ENCODE data around the gene PAPPA. TPM values are rescaled to one million over a fixed set of nuclear protein-coding genes. Genes with fewer than 3 reads are reported as not detected.

PAPPA gene
- total RNA-seq, 2 experiments from 2014 or later, result not detected

DNA sequence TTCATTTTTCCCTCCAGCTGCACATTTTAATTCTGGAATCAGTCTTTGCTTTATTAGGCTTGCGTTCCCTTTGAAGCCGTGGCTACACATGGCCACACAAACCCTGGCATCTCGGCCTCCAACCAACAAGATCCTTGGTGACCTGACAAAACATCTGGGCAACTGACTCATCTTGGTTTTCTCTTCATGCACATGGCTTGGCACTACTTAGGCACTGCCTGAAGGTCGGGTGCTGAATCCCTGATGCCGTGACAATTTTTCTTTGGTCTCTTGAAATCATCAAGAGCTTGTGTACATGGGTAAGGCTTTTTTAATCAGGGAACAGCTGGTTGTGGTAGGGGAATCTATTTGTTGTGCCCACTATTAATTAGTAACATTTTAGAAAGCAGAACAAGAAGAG, 16.0 kb upstream of the PAPPA start:
- Mint-ChIP-seq H3K36me3 (ENCODE audit: low read depth) (no peaks in the 10 kb centered on the region), H3K27ac (no peak overlapping the region), H3K27me3 (peaks cover 2% of the 10 kb centered on the region), H3K4me1 (no peaks in the 10 kb centered on the region), H3K4me3 (no peak overlapping the region), H3K9me3 (ENCODE audit: low read depth) (no peaks in the 10 kb centered on the region)
- ATAC-seq, result no peak
- ChIA-PET POLR2A (no interaction called here), CTCF (no interaction called here)
- no peak for DNase-seq
- intact Hi-C loops (cut with DNase I, micrococcal nuclease), result no loop called here

DNA sequence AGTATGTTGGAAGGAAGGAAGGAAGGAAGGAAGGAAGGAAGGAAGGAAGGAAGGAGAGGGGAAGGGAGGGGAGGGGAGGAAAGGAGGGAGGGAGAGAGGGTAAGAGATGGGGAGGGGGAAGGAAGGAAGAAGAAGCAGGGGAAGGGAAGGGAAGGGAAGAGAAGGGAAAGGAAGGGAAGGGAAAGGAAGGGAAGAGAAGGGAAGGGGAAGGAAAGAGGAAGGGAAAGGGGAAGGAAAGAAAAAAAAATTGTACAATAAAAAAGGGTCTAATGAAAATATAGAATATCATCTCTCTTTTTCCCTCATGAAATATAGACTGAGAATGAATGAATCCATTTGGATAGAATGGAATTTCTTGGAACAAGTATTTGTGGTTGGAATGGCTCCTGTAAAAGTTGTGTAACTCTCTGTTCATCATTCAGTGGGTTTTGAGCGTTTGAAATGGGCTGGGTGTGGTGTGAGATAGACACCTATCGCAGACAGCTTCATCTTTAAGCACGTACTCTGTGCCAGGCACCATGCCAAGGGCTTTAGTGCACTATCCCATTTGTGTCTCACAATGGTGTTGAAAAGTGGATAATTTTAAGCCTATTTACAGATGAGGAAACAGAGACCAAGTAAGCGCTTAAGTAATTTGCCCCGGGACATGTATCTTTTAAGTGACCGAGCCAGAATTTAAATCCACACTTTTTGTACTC, 11.6 kb upstream of the PAPPA start:
- intact Hi-C loops (cut with DNase I, micrococcal nuclease), result no loop called here
- ChIA-PET CTCF (no interaction called here), POLR2A (no interaction called here)
- Mint-ChIP-seq H3K36me3 (ENCODE audit: low read depth) (no peaks in the 10 kb centered on the region), H3K27me3 (peaks cover 14% of the 10 kb centered on the region), H3K4me1 (no peaks in the 10 kb centered on the region), H3K27ac (no peak overlapping the region), H3K4me3 (no peak overlapping the region), H3K9me3 (ENCODE audit: low read depth) (no peaks in the 10 kb centered on the region)
- DNase-seq, result no peak
- ATAC-seq, result no peak

DNA sequence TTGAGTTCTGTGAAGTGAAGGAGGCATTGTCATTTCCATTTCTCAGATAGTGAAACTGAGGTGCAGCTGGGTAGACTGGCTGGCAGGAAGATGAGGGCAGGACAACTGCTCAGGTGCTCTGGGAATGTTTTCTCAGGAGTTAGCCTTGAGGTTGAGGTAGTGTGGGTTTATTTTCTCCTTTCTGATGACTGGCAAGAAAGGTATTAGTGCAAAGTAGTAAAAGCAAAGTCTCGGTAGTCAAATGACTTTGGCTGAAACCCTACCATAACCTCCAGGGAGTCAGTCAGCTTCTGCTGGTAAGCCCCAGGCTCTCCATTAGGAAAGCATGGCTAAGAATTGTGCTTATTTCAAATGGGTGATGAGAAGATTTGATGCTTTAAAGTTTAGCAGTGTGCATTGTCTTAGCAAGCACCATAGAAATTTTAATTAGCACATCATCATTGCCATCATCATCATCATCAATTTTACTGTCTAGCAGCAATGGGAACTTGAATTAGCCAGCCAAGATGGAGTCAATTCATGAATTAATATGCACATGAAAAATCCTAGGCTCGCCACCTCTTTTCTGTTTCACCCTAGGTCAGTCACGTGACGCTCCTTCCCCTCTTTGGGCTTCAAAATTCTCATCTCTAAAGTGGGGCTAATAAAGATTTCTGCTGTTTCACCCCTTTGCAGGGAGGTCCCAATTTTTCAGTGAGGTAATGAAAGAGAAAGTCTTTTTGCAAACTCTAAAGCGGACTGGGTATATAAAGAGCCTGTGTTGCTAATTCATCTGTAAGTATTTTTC, 10.7 kb upstream of the PAPPA start:
- Mint-ChIP-seq H3K27ac (no peak overlapping the region), H3K4me3 (no peak overlapping the region), H3K36me3 (ENCODE audit: low read depth) (no peaks in the 10 kb centered on the region), H3K4me1 (no peaks in the 10 kb centered on the region), H3K27me3 (peaks cover 14% of the 10 kb centered on the region), H3K9me3 (ENCODE audit: low read depth) (no peaks in the 10 kb centered on the region)
- ATAC-seq, result no peak
- POLR2A ChIA-PET, result no interaction called here
- intact Hi-C loops (cut with DNase I, micrococcal nuclease), result no loop called here
- DNase-seq, result no peak
- CTCF ChIA-PET, result no interaction called here

DNA sequence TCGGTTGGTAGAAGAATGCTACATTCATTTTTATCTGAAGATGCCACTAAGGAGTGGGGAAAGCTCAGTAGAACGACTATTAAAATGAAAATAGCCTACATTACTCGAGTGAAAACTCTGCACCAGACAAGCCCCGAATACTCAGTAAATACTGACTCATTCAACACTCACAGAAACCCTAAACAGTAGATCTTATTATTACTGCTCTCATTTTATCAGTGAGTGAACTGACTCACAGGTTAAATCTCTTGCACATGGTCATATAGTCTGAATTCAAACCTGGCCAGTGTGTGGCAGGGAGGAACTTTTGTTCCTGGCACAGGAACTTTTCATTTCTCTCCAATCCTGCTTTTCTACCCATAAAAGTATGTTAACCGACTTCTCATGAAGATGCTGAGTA, 9.6 kb upstream of the PAPPA start:
- ChIA-PET POLR2A (no interaction called here), CTCF (no interaction called here)
- intact Hi-C loops (cut with DNase I, micrococcal nuclease), result no loop called here
- H3K36me3 Mint-ChIP-seq (ENCODE audit: low read depth), result no peaks in the 10 kb centered on the region
- H3K27ac Mint-ChIP-seq, result no peak overlapping the region
- no peak overlapping the region for H3K4me3 Mint-ChIP-seq
- H3K9me3 Mint-ChIP-seq (ENCODE audit: low read depth), result no peaks in the 10 kb centered on the region
- H3K27me3 Mint-ChIP-seq, result peaks cover 18% of the 10 kb centered on the region
- no peaks in the 10 kb centered on the region for H3K4me1 Mint-ChIP-seq
- ATAC-seq (no peak), DNase-seq (no peak)

DNA sequence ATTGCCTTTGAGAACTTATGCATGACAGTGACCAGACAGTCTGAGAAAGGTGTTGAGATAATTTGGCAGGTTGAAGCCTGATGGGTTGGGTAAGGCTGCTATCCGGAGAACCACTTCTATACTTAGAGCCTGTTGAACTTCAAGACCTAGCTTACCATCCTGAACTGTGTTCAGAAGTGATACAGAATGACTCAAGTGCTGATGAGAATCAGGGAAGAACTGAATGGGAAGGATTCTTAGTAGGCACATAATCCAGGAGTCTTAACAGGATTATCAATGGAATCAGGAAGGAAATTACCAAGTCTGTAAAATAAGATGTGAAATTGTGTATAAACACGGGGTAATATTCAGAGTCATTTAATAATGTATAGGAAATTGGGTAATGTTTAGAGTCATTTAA, 9.0 kb upstream of the PAPPA start:
- intact Hi-C loops (cut with DNase I, micrococcal nuclease), result no loop called here
- H3K36me3 Mint-ChIP-seq (ENCODE audit: low read depth), result no peaks in the 10 kb centered on the region
- POLR2A ChIA-PET, result no interaction called here
- no peak for DNase-seq
- no peak overlapping the region for H3K27ac Mint-ChIP-seq
- H3K4me3 Mint-ChIP-seq, result no peak overlapping the region
- H3K27me3 Mint-ChIP-seq, result peaks cover 18% of the 10 kb centered on the region
- H3K9me3 Mint-ChIP-seq (ENCODE audit: low read depth), result no peaks in the 10 kb centered on the region
- ATAC-seq, result no peak
- no peaks in the 10 kb centered on the region for H3K4me1 Mint-ChIP-seq
- CTCF ChIA-PET, result no interaction called here

DNA sequence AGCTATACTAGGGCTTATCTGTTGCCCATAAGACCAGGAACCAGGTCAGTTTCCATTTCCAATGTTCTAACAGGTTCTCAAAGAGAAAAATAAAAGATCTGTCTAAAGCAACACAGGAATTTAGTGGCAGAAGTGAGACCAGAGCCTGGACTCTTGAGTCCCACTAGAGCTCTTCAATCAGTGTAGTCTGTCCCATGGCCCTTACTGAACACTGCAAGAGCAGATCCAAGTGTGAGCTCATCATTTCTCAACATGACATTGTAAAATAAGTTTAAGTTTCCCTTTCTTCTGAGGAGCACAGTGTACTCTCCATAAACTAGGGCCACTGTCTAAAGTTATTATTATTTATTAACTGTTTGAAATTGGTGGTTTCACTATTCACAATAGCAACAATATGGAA, 8.6 kb upstream of the PAPPA start:
- ATAC-seq (no peak), DNase-seq (no peak)
- intact Hi-C loops (cut with DNase I, micrococcal nuclease), result no loop called here

DNA sequence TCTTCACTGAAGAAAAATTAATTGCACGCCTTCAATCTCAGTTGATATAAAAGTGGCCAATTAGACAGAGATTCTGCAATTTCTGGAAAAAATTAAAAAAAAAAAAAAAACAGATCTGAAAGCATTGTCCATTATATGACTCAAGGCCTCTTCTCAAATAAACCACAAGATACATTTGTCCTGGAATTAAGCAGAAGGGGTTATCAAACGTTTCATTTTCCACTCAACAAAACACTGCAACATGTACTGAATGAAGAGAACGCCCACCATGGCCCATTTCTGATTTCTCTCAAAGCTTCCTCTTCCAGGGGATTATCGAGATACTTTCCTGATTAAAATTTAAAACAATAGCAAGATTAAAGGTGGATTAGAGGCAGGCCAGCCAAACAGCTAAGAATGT, 5.8 kb upstream of the PAPPA start:
- no peaks in the 10 kb centered on the region for H3K4me1 Mint-ChIP-seq
- H3K4me3 Mint-ChIP-seq, result no peak overlapping the region
- intact Hi-C loops (cut with DNase I, micrococcal nuclease), result no loop called here

More for the DNA sequence above, 8.6 kb upstream of the PAPPA start:
- no peak overlapping the region for H3K4me3 Mint-ChIP-seq
- H3K4me1 Mint-ChIP-seq, result no peaks in the 10 kb centered on the region
- CTCF ChIA-PET, result no interaction called here
- H3K27me3 Mint-ChIP-seq, result peaks cover 20% of the 10 kb centered on the region
- no peak overlapping the region for H3K27ac Mint-ChIP-seq
- POLR2A ChIA-PET, result no interaction called here
- no peaks in the 10 kb centered on the region for H3K9me3 Mint-ChIP-seq (ENCODE audit: low read depth)
- no peaks in the 10 kb centered on the region for H3K36me3 Mint-ChIP-seq (ENCODE audit: low read depth)

DNA sequence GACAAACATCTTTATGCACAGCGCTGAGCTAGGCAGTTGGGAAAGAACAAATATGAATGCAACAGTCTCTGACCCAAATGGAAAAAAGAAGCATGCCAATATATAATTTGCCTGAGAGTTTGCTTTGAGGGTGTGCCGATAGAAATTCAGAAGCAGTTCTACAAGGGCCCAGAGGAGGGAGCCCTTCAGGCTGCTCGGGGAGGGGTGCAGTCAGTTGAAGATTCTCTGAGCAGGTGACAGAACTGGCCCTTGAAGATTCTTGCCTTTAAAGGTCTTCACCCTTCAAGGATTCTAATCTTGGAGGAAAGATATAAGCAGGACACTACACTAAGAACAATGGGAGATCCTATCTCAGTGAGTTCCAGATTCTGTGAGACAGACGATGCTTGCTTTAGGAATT, 3.7 kb upstream of the PAPPA start:
- H3K27me3 Mint-ChIP-seq, result peaks cover 49% of the 10 kb centered on the region
- H3K9me3 Mint-ChIP-seq (ENCODE audit: low read depth), result no peaks in the 10 kb centered on the region
- DNase-seq (peak; percentile 32), ATAC-seq (no peak)
- no peaks in the 10 kb centered on the region for H3K36me3 Mint-ChIP-seq (ENCODE audit: low read depth)
- ChIA-PET CTCF (interaction anchor here (0.8 to 1.3 kb wide), 3 partner anchors 11 to 54 kb away, joined by 3 read pairs; no protein-coding TSS in a partner anchor), POLR2A (no interaction called here)
- no peak overlapping the region for H3K27ac Mint-ChIP-seq
- no peak overlapping the region for H3K4me3 Mint-ChIP-seq
- intact Hi-C loops (cut with DNase I, micrococcal nuclease), result loop anchor here (2.0 to 10.0 kb wide), 4 partner anchors 48 to 512 kb away; no protein-coding TSS in a partner anchor
- H3K4me1 Mint-ChIP-seq, result peaks cover 2% of the 10 kb centered on the region

More for the DNA sequence above, 5.8 kb upstream of the PAPPA start:
- Mint-ChIP-seq H3K36me3 (ENCODE audit: low read depth) (no peaks in the 10 kb centered on the region), H3K27ac (no peak overlapping the region), H3K27me3 (peaks cover 39% of the 10 kb centered on the region), H3K9me3 (ENCODE audit: low read depth) (no peaks in the 10 kb centered on the region)
- DNase-seq, result no peak
- CTCF ChIA-PET, result no interaction called here
- ATAC-seq, result no peak
- POLR2A ChIA-PET, result no interaction called here

DNA sequence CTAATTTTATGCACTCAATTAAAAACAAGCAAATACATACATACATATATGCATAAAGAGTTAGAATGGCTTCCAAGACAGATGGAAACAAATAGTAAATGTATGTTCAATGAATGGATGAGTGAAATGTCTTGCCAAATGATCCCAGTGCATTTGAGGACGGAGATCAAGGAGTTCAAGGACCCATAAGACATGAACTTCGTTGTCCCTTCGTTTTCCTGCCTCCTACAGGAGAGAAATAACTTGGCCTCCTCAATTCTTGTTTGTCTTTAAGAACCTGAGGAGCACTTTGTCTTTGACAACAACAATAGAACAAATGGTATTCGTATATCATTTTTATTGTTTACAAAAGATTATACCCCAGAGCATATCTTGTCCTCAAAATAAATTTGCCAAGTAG, 2.4 kb upstream of the PAPPA start:
- intact Hi-C loops (cut with DNase I, micrococcal nuclease), result loop anchor here (2.0 to 10.0 kb wide), 4 partner anchors 49 to 511 kb away; no protein-coding TSS in a partner anchor
- no peak for ATAC-seq
- no peaks in the 10 kb centered on the region for H3K9me3 Mint-ChIP-seq (ENCODE audit: low read depth)
- H3K4me3 Mint-ChIP-seq, result no peak overlapping the region
- CTCF ChIA-PET, result no interaction called here
- peaks cover 56% of the 10 kb centered on the region for H3K27me3 Mint-ChIP-seq
- DNase-seq, result no peak
- H3K36me3 Mint-ChIP-seq (ENCODE audit: low read depth), result no peaks in the 10 kb centered on the region
- no peak overlapping the region for H3K27ac Mint-ChIP-seq
- peaks cover 11% of the 10 kb centered on the region for H3K4me1 Mint-ChIP-seq
- POLR2A ChIA-PET, result no interaction called here

DNA sequence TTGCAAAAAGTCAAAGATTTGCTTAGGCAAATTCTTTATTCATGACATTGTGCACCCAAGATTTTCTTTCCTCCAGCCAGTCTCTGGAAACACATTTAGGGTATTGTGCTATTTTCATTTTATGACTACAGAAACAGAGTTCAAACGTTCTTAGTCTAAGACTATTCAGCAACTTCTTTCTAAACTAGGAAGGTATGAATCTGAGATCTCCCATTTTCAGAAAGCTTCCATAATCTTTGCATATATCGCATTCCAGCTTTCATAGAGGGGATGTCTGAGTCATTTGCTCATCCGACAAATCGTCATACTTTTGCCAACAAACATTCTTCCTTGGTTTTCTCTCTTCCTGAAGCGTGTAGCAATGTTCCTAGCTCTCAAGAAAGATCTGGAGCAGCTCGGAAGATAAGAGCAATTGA, 1.6 kb upstream of the PAPPA start:
- Mint-ChIP-seq H3K4me3 (no peak overlapping the region), H3K27ac (no peak overlapping the region), H3K27me3 (peaks cover 60% of the 10 kb centered on the region), H3K4me1 (peaks cover 11% of the 10 kb centered on the region), H3K36me3 (ENCODE audit: low read depth) (no peaks in the 10 kb centered on the region), H3K9me3 (ENCODE audit: low read depth) (no peaks in the 10 kb centered on the region)
- POLR2A ChIA-PET, result no interaction called here
- DNase-seq, result no peak
- intact Hi-C loops (cut with DNase I, micrococcal nuclease), result loop anchor here (2.0 to 10.0 kb wide), 4 partner anchors 50 to 510 kb away; no protein-coding TSS in a partner anchor
- CTCF ChIA-PET, result interaction anchor here (0.8 kb wide), 1 partner anchor 265 kb away, joined by 3 read pairs; no protein-coding TSS in a partner anchor
- no peak for ATAC-seq

DNA sequence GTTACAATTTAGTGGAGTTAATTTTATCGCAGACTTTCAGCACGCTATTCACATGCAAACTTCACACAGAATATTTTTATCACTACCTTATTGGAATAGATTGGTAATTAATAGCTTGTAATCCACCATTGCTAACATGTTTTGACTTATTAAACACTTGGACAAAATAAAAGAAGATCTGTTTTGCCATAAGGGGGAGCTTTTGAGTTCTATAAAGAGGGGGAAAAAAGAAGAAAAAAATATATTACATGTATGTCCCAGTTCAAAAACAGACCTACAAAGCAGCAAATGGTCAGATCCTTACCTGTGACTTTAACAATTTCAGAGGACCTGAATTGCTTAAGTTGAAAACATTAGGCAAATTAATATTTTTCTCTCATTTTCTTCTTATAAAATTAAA, 1.2 kb upstream of the PAPPA start:
- Mint-ChIP-seq H3K4me1 (peaks cover 11% of the 10 kb centered on the region), H3K9me3 (ENCODE audit: low read depth) (no peaks in the 10 kb centered on the region), H3K4me3 (no peak overlapping the region), H3K36me3 (ENCODE audit: low read depth) (no peaks in the 10 kb centered on the region), H3K27ac (no peak overlapping the region), H3K27me3 (peaks cover 62% of the 10 kb centered on the region)
- intact Hi-C loops (cut with DNase I, micrococcal nuclease), result loop anchor here (5.0 to 10.0 kb wide), 3 partner anchors 50 to 510 kb away; no protein-coding TSS in a partner anchor
- ChIA-PET POLR2A (no interaction called here), CTCF (interaction anchor here (0.8 kb wide), 1 partner anchor 265 kb away, joined by 3 read pairs; no protein-coding TSS in a partner anchor)
- ATAC-seq (no peak), DNase-seq (no peak)
